Left lung (tissue), 10 donors: Measurements from ENCODE around the gene FCHO1. TPM values are rescaled to one million over a fixed set of nuclear protein-coding genes. Genes with fewer than 3 reads are reported as not detected.
"Not testable (repeated sequence)": the region's sequence is repeated elsewhere in the genome, so short reads cannot be mapped to it uniquely, and the experiment has no call there.

Experiments used
- ATAC-seq: fragments of 200-7000 bp; cut with Tn5 transposase; one replicate; pipeline ENCODE4 v1.9.1; 2020; ENCODE audit warnings: moderate library complexity
- DNase-seq, 4 donors: peaks; one replicate each; pipeline ENCODE4 v3.0.0-alpha.2; 2013 to 2020
- H3K27ac ChIP-seq, 2 donors: fragments of 200-600 bp; sonication (generic) in 1 of 2; one replicate each; pipeline versions ENCODE4 v1.5.0 to v1.8.0; 2020 to 2021
- H3K27me3 ChIP-seq, 2 donors: fragments of 200-600 bp; sonication (generic) in 1 of 2; one replicate each; pipeline versions ENCODE4 v1.5.0 to v1.8.0; 2020 to 2021
- H3K36me3 ChIP-seq, 2 donors: fragments of 200-600 bp; sonication (generic) in 1 of 2; one replicate each; pipeline versions ENCODE4 v1.5.0 to v1.8.0; 2020 to 2021
- H3K4me1 ChIP-seq, 2 donors: fragments of 200-600 bp; one replicate each; pipeline ENCODE4 v1.8.0; 2021
- H3K4me3 ChIP-seq, 2 donors: fragments of 200-600 bp; sonication (generic) in 1 of 2; one replicate each; pipeline versions ENCODE4 v1.5.0 to v1.8.0; 2020 to 2021; ENCODE audit warnings: mild to moderate bottlenecking in 1 of 2
- H3K9me3 ChIP-seq, 2 donors: fragments of 200-600 bp; sonication (generic) in 1 of 2; one replicate each; pipeline versions ENCODE4 v1.5.0 to v1.8.0; 2020 to 2021
- intact Hi-C, 2 donors: fragments of 100-400 bp; cut with DNase I; formaldehyde crosslinking; loops; one replicate each; pipeline versions ENCODE4 v1.11.2 to v1.14.2; 2022
- polyA plus RNA-seq, 6 donors: library from polyadenylated mRNA; unstranded; fragments of 120-200 nt; gene quantifications; one replicate each; pipeline ENCODE4 v1.2.1, GENCODE V29; 2013; ENCODE audit not compliant: insufficient read length in 6 of 6
- total RNA-seq, 2 donors: library from RNA; stranded (reverse); fragmentation: NEBNext Ultra II Directional; extraction: Animal tissue kit (Norgen Biotek cat#: 25700); gene quantifications; one replicate each; pipeline ENCODE4 v1.2.1, GENCODE V29; 2021
- TF ChIP-seq, protein P1 (sequence below), 2 donors: fragments of 200-600 bp; sonication (generic) in 1 of 2; IDR thresholded peaks; one replicate each; pipeline versions ENCODE4 v1.5.0 to v1.8.0; 2021; ENCODE audit warnings: antibody characterized with exemption in 2 of 2
- donor health status: DM: no; HTN: yes; CAD: no.
- donor health status: DM: no; HTN: no; CAD: no.

The FCHO1 gene
- total and polyA plus RNA-seq, 8 donors, result 0.54 to 12.7 (median 1.3) TPM

DNA sequence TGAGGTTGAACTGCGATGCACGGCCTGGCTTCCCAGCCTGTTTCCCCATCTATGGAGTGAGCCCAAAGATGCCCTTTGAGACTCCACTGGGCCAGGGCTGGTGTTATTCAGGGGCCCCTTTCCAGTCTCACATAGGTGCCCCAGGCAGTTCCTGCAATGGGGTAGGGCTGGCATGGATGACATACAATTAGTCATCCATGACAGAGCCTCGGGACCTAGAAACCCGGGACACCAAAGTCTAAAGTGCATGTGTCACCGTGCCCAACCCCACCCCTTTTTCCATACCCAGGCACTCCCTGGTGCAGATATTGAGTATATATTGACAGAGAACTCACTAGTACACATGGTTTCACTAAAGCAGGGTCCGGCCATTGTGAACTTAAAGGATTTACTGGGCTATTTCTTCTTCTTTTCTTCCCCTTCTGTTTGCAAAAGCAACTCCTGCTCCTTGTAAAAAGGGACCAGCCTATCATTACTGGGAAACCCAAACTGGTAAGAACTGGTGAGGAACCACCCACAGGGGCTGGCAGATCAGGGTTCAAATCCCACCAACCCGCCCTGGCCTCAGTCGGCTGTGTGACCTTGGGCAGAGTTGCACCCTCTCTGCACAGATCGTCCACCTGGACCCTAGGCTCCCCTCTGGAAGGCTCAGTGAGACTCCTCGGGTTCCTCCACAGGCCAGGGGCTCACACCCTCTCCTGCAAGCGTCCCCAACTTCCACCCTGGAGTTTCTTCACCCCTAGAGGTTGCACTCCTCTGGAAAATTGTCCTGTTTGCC is 46.3 kb downstream of the FCHO1 start:
- H3K27ac ChIP-seq, result no peak overlapping the region
- TF ChIP-seq, protein P1, sequence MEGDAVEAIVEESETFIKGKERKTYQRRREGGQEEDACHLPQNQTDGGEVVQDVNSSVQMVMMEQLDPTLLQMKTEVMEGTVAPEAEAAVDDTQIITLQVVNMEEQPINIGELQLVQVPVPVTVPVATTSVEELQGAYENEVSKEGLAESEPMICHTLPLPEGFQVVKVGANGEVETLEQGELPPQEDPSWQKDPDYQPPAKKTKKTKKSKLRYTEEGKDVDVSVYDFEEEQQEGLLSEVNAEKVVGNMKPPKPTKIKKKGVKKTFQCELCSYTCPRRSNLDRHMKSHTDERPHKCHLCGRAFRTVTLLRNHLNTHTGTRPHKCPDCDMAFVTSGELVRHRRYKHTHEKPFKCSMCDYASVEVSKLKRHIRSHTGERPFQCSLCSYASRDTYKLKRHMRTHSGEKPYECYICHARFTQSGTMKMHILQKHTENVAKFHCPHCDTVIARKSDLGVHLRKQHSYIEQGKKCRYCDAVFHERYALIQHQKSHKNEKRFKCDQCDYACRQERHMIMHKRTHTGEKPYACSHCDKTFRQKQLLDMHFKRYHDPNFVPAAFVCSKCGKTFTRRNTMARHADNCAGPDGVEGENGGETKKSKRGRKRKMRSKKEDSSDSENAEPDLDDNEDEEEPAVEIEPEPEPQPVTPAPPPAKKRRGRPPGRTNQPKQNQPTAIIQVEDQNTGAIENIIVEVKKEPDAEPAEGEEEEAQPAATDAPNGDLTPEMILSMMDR (IDR thresholded peaks at IDR 0.05), result no peak
- H3K9me3 ChIP-seq, result no peaks in the 10 kb centered on the region
- DNase-seq (no peak), ATAC-seq (peak; percentile 60)
- H3K4me1 ChIP-seq, result peaks cover 3 to 10% of the 10 kb centered on the region in 2 donors
- H3K36me3 ChIP-seq, result no peaks in the 10 kb centered on the region
- intact Hi-C loops, result no loop called here
- H3K27me3 ChIP-seq, result peaks cover 20 to 96% of the 10 kb centered on the region in 2 donors
- H3K4me3 ChIP-seq, result no peak overlapping the region

GRCh38 chr19:17798599-17798998 is 47.3 kb downstream of the FCHO1 start:
- H3K27ac ChIP-seq, DNase-seq, H3K36me3 ChIP-seq, H3K9me3 ChIP-seq, ATAC-seq, H3K4me3 ChIP-seq, intact Hi-C loops: not testable (repeated sequence)
- Histone ChIP-seq H3K4me1 (peaks cover 3 to 16% of the 10 kb centered on the region in 2 donors), H3K27me3 (peaks cover 20 to 96% of the 10 kb centered on the region in 2 donors)

DNA sequence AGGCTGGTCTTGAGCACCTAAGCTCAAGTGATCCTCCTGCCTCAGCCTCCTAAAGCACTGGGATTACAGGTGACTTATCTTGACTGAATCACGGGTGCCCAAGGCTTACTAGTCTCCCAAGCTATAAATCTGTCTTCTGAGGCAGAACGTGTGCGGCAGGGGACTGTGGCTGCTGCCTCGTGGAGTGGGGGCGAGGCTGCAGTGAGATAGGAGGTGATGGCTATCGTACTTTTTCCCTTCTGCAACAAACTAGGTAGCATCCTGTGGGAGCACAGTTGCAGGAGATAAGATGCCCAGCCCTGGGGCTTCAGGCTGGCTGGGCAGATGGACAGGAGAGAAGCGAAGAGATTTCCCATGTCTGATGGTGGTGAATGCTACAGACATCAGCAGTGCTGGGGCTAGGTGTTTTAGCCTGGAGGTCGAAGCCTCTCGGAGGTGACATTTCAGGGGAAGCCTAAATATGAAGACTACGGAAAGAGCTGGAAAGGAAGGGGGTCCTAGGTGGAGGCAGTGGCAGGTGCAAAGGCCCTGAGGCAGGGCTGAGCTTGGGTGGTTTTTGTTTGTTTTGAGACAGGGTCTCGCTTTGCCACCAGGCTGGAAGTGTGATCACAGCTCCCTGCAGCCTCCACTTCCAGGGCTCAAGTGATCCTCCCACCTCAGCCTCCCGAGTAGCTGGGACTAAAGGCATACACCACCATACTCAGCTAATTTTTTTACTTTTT is 51.0 kb downstream of the FCHO1 start:
- H3K9me3 ChIP-seq, result no peaks in the 10 kb centered on the region
- no peak for ATAC-seq
- no peak overlapping the region for H3K4me3 ChIP-seq
- H3K27me3 ChIP-seq, result peaks cover 0 to 73% of the 10 kb centered on the region in 2 donors
- no peak for DNase-seq
- TF ChIP-seq, protein P1 (IDR thresholded peaks at IDR 0.05), result no peak
- intact Hi-C loops, result no loop called here
- H3K27ac ChIP-seq, result no peak overlapping the region
- no peaks in the 10 kb centered on the region for H3K36me3 ChIP-seq
- H3K4me1 ChIP-seq, result peaks cover 0 to 8% of the 10 kb centered on the region in 2 donors

DNA sequence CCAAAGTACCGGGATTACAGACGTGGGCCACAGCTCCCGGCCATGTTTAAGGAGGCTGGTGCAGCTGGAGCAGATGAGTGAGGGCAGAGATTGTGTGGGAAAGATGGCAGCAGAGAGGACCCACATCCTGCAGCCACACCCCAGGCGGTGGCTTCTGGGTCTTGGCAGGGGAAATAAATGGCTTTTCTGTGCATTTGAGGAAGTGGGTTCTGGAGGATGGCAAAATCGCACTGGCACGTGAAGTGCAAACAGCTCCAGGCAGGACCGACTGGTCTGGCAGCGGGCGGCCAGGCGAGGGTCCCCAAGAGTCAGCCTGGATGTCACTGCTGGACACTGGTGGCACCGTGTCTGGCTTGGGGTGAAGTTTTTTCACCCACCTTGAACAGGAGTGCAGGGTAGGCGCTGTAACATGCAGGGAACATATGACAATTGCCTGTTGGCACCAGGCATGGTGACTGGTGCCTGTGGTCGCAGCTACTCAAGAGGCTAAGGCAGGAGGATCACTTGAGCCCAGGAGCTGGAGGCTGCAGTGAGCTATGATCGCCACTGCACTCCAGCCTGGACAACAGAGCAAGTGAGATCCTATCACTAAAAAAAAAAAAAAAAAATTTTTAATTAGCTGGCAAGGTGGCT is 52.1 kb downstream of the FCHO1 start:
- Histone ChIP-seq H3K36me3 (no peaks in the 10 kb centered on the region), H3K27ac (no peak overlapping the region), H3K27me3 (peaks cover 0 to 73% of the 10 kb centered on the region in 2 donors), H3K4me3 (no peak overlapping the region), H3K4me1 (peaks cover 0 to 8% of the 10 kb centered on the region in 2 donors), H3K9me3 (no peaks in the 10 kb centered on the region)
- peak in 1 of 4 donors; percentile 53 for DNase-seq
- peak; percentile 44 for ATAC-seq
- intact Hi-C loops, result no loop called here
- TF ChIP-seq, protein P1 (IDR thresholded peaks at IDR 0.05), result no peak

DNA sequence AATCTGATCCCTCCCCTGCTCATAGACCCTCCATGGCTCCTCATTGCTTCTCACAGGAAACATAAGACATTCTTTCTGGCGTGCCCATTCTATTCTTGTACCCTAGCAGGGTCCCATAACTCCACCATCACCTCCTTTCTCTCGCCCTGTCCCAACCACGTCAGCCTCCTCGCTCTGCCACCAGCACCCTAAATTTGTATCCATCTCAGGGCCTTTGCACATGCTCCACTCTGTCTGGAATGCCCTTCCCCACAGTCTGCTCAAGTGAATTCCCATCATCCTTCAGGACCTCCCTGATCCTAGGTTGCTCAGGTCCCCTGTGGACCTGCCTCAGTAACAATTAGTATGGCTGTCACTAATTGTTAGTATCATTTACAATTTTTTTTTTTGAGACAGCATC is 54.1 kb downstream of the FCHO1 start:
- H3K36me3 ChIP-seq, result no peaks in the 10 kb centered on the region
- H3K4me3 ChIP-seq, result no peak overlapping the region
- DNase-seq (no peak), ATAC-seq (no peak)
- TF ChIP-seq, protein P1 (IDR thresholded peaks at IDR 0.05), result no peak
- H3K27me3 ChIP-seq, result peaks cover 0 to 63% of the 10 kb centered on the region in 2 donors
- H3K4me1 ChIP-seq, result peaks cover 0 to 8% of the 10 kb centered on the region in 2 donors
- no peaks in the 10 kb centered on the region for H3K9me3 ChIP-seq
- intact Hi-C loops, result no loop called here
- no peak overlapping the region for H3K27ac ChIP-seq
